ENCODE data around the gene SIX2. TPM values are rescaled to one million over a fixed set of nuclear protein-coding genes. Genes with fewer than 3 reads are reported as not detected.

Gene SIX2
- total and polyA plus RNA-seq, 9 of the 15 experiments (the other 6 are each of a cell fraction or from before 2014, with no cell fraction given) = not detected

GRCh38 chr2:45043174-45043573 lies 33.9 kb upstream of the SIX2 start (continued):
- TF ChIP-seq MTF1 (CRISPR knock-in tag; IDR thresholded peaks at IDR 0.05; ENCODE audit: borderline replicate concordance) (no peak), ZBTB9 (CRISPR knock-in tag; IDR thresholded peaks at IDR 0.05) (no peak), ZBTB2 (IDR thresholded peaks at IDR 0.05) (no peak), MAFF (IDR thresholded peaks at IDR 0.05; ENCODE audit: low read length) (no peak), HDAC3 (IDR thresholded peaks at IDR 0.05; ENCODE audit: borderline replicate concordance, partially characterized antibody) (no peak), E2F1 (CRISPR knock-in tag; IDR thresholded peaks at IDR 0.05) (no peak), ESRRB (CRISPR knock-in tag; IDR thresholded peaks at IDR 0.05; ENCODE audit: borderline replicate concordance) (no peak), HNRNPUL1 (IDR thresholded peaks at IDR 0.05; ENCODE audit: low read length) (no peak), MTA1 (IDR thresholded peaks at IDR 0.05; ENCODE audit: borderline replicate concordance) (no peak), TFAM (CRISPR knock-in tag; conservative IDR thresholded peaks at IDR 0.05) (no peak)

Data from K562 (cell line).